GM18520 (cell line): ENCODE measurements around the gene LYPD6B.

Source experiments
- ATAC-seq: cut with Tn5 transposase; IDR thresholded peaks from one replicate; pipeline ENCODE4 v1.9.1; 2021; ENCODE audit not compliant: unreplicated experiment

Gene LYPD6B

GRCh38 chr2:149068996-149069888 is 30.7 kb downstream of the LYPD6B start:
- no peak for ATAC-seq

- no peak for ATAC-seq
These were observed 32.3 kb downstream of the LYPD6B start for GRCh38 chr2:149070681-149071320.

- ATAC-seq: no peak
These were observed 36.6 kb downstream of the LYPD6B start for GRCh38 chr2:149075105-149075504.

- no peak for ATAC-seq
These were observed 37.4 kb downstream of the LYPD6B start for GRCh38 chr2:149075853-149076252.

- ATAC-seq: no peak
These were observed 38.4 kb downstream of the LYPD6B start for GRCh38 chr2:149076863-149077412.

GRCh38 chr2:149077861-149078260 is 39.4 kb downstream of the LYPD6B start:
- no peak for ATAC-seq

- no peak for ATAC-seq
These were observed 41.6 kb downstream of the LYPD6B start for GRCh38 chr2:149080099-149080498.

- ATAC-seq: no peak
These were observed 42.5 kb downstream of the LYPD6B start for GRCh38 chr2:149080971-149081370.

- ATAC-seq: no peak
These were observed 43.6 kb downstream of the LYPD6B start for GRCh38 chr2:149082079-149082478.

- ATAC-seq: no peak
These were observed 44.2 kb downstream of the LYPD6B start for GRCh38 chr2:149082735-149083134.

GRCh38 chr2:149084924-149085795 is 46.7 kb downstream of the LYPD6B start:
- ATAC-seq: no peak

GRCh38 chr2:149087751-149088150 is 49.3 kb downstream of the LYPD6B start:
- no peak for ATAC-seq

- ATAC-seq: no peak
These were observed 50.6 kb downstream of the LYPD6B start for GRCh38 chr2:149089068-149089467.

- no peak for ATAC-seq
These were observed 52.2 kb downstream of the LYPD6B start for GRCh38 chr2:149090706-149091105.

GRCh38 chr2:149093579-149093978 is 55.1 kb downstream of the LYPD6B start:
- ATAC-seq: no peak

- no peak for ATAC-seq
These were observed 55.9 kb downstream of the LYPD6B start for GRCh38 chr2:149094217-149095015.

GRCh38 chr2:149098701-149099100 is 60.2 kb downstream of the LYPD6B start:
- ATAC-seq: no peak

GRCh38 chr2:149099298-149099697 is 60.8 kb downstream of the LYPD6B start:
- no peak for ATAC-seq

GRCh38 chr2:149100739-149101699 is 62.5 kb downstream of the LYPD6B start:
- ATAC-seq: no peak
